PC-3 (cell line): ENCODE results near the gene GLG1.
"Not testable (repeated sequence)": the region's sequence is repeated elsewhere in the genome, so short reads cannot be mapped to it uniquely, and the experiment has no call there.

Source experiments
- EZH2 ChIP-seq: fragments of 300-600 bp; sonication (generic); IDR thresholded peaks from one replicate; pipeline ENCODE4 v1.6.1; 2017; ENCODE audit warnings: antibody characterized with exemption, mild to moderate bottlenecking, low read length; ENCODE audit not compliant: unreplicated experiment
- TF ChIP-seq, protein P1 (sequence below): fragments of 300-600 bp; sonication (generic); conservative IDR thresholded peaks from 2 replicates; pipeline ENCODE4 v1.5.1; 2017; ENCODE audit warnings: antibody characterized with exemption, low read depth, mild to moderate bottlenecking, low read length

DNA sequence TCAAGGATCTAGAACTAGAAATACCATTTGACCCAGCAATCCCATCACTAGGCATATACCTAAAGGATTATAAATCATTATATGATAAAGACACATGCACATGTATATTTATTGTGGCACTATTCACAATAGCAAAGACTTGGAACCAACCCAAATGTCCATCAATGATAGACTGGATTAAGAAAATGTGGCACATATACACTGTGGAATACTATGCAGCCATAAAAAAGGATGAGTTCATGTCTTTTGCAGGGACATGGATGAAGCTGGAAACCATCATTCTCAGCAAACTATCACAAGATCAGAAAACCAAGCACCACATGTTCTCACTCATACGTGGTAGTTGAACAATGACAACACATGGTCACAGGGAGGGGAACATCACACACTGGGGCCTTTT lies 88.0 kb downstream of the GLG1 start:
- TF ChIP-seq, protein P1, sequence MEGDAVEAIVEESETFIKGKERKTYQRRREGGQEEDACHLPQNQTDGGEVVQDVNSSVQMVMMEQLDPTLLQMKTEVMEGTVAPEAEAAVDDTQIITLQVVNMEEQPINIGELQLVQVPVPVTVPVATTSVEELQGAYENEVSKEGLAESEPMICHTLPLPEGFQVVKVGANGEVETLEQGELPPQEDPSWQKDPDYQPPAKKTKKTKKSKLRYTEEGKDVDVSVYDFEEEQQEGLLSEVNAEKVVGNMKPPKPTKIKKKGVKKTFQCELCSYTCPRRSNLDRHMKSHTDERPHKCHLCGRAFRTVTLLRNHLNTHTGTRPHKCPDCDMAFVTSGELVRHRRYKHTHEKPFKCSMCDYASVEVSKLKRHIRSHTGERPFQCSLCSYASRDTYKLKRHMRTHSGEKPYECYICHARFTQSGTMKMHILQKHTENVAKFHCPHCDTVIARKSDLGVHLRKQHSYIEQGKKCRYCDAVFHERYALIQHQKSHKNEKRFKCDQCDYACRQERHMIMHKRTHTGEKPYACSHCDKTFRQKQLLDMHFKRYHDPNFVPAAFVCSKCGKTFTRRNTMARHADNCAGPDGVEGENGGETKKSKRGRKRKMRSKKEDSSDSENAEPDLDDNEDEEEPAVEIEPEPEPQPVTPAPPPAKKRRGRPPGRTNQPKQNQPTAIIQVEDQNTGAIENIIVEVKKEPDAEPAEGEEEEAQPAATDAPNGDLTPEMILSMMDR, result not testable (repeated sequence)
- not testable (repeated sequence) for TF ChIP-seq EZH2
